Neural progenitor cell (in vitro differentiated cells): ENCODE data around the gene CCDC63. TPM values are rescaled to one million over a fixed set of nuclear protein-coding genes. Genes with fewer than 3 reads are reported as not detected.

ENCODE experiments used
- DNase-seq: peaks from one replicate; pipeline ENCODE4 v3.0.0-alpha.2; 2016; ENCODE audit warnings: low spot score
- H2AFZ ChIP-seq: fragments of 200-600 bp; sonication (generic); replicated peaks from 2 replicates; pipeline ENCODE4 v1.6.1; 2016; ENCODE audit warnings: antibody characterized with exemption
- H3F3A ChIP-seq: fragments of 200-600 bp; sonication (generic); 2 replicates; pipeline ENCODE4 v1.6.1; 2016; ENCODE audit warnings: antibody characterized with exemption, low read depth
- H3K27ac ChIP-seq: fragments of 200-600 bp; sonication (generic); 2 replicates; pipeline ENCODE4 v1.5.1; 2016; ENCODE audit warnings: mild to moderate bottlenecking
- H3K27me3 ChIP-seq: fragments of 200-600 bp; sonication (generic); 2 replicates; pipeline ENCODE4 v1.6.1; 2016; ENCODE audit warnings: mild to moderate bottlenecking, moderate library complexity
- H3K36me3 ChIP-seq: fragments of 200-600 bp; sonication (generic); 2 replicates; pipeline ENCODE4 v1.5.1; 2016
- H3K4me1 ChIP-seq: fragments of 200-600 bp; sonication (generic); 2 replicates; pipeline ENCODE4 v1.6.1; 2016; ENCODE audit warnings: mixed run types
- H3K4me2 ChIP-seq: fragments of 200-600 bp; sonication (generic); 2 replicates; pipeline ENCODE4 v1.6.1; 2016
- H3K4me3 ChIP-seq: fragments of 200-600 bp; sonication (generic); 2 replicates; pipeline ENCODE4 v1.5.1; 2016
- H3K79me2 ChIP-seq: fragments of 200-600 bp; sonication (generic); 2 replicates; pipeline ENCODE4 v1.6.1; 2016; ENCODE audit warnings: low read depth
- H3K9ac ChIP-seq: fragments of 200-600 bp; sonication (generic); 2 replicates; pipeline ENCODE4 v1.6.1; 2016
- H3K9me3 ChIP-seq: fragments of 200-600 bp; sonication (generic); 2 replicates; pipeline ENCODE4 v1.5.1; 2016; ENCODE audit warnings: low read depth
- H4K20me1 ChIP-seq: fragments of 200-600 bp; sonication (generic); 2 replicates; pipeline ENCODE4 v1.6.1; 2016; ENCODE audit warnings: low read depth
- H3K27ac Mint-ChIP-seq: 3 replicates; pipeline ENCODE4 v1.8.0; 2021; ENCODE audit warnings: mixed read lengths
- H3K27me3 Mint-ChIP-seq: 2 replicates; pipeline ENCODE4 v1.8.0; 2022; ENCODE audit warnings: low read depth, mild to moderate bottlenecking, inconsistent platforms, moderate library complexity, mixed read lengths; ENCODE audit not compliant: insufficient read depth
- H3K36me3 Mint-ChIP-seq: 3 replicates; pipeline ENCODE4 v1.8.0; 2021; ENCODE audit warnings: mixed read lengths
- H3K4me1 Mint-ChIP-seq: 3 replicates; pipeline ENCODE4 v1.8.0; 2021; ENCODE audit warnings: mixed read lengths
- H3K4me3 Mint-ChIP-seq: 3 replicates; pipeline ENCODE4 v1.8.0; 2021; ENCODE audit warnings: mild to moderate bottlenecking, moderate library complexity, mixed read lengths
- H3K9me3 Mint-ChIP-seq: 3 replicates; pipeline ENCODE4 v1.8.0; 2020; ENCODE audit warnings: mixed read lengths
- CTCF ChIP-seq: fragments of 200-600 bp; sonication (generic); IDR thresholded peaks from 2 replicates; pipeline ENCODE4 v1.5.1; 2017; ENCODE audit warnings: antibody characterized with exemption, mild to moderate bottlenecking
- EZH2 ChIP-seq: fragments of 200-600 bp; sonication (generic); IDR thresholded peaks from 2 replicates; pipeline ENCODE4 v1.6.1; 2017; ENCODE audit warnings: antibody characterized with exemption, mild to moderate bottlenecking, moderate library complexity
- EZH2phosphoT487 ChIP-seq: fragments of 200-600 bp; sonication (generic); IDR thresholded peaks from 2 replicates; pipeline ENCODE4 v1.6.1; 2017; ENCODE audit warnings: antibody characterized with exemption
- total RNA-seq: library from RNA; depleted of rRNA; stranded (reverse); fragments of >200 nt; gene quantifications from 2 replicates; pipeline ENCODE4 v1.2.3, GENCODE V29; 2015; ENCODE audit warnings: low replicate concordance

The CCDC63 gene
- total RNA-seq, 1 donor from 2014 or later = 0.24 TPM

GRCh38 chr12:110927546-110927945 lies 80.8 kb downstream of the CCDC63 start:
- H3K4me3 Mint-ChIP-seq = no peak overlapping the region
- H3K4me1 Mint-ChIP-seq = peaks cover 5% of the 10 kb centered on the region
- Histone ChIP-seq H3K27ac (no peak overlapping the region), H2AFZ (no peak overlapping the region), H4K20me1 (no peaks in the 10 kb centered on the region), H3K36me3 (no peaks in the 10 kb centered on the region), H3K4me1 (peaks cover 14% of the 10 kb centered on the region), H3K79me2 (no peaks in the 10 kb centered on the region), H3K27me3 (no peaks in the 10 kb centered on the region), H3K4me3 (no peak overlapping the region), H3F3A (no peaks in the 10 kb centered on the region), H3K4me2 (no peak overlapping the region), H3K9ac (no peak overlapping the region), H3K9me3 (no peaks in the 10 kb centered on the region)
- H3K36me3 Mint-ChIP-seq = no peaks in the 10 kb centered on the region
- H3K9me3 Mint-ChIP-seq = no peaks in the 10 kb centered on the region
- DNase-seq = no peak
- no peak overlapping the region for H3K27ac Mint-ChIP-seq
- H3K27me3 Mint-ChIP-seq = peaks cover 7% of the 10 kb centered on the region
- TF ChIP-seq EZH2 = no peak
- TF ChIP-seq CTCF = no peak
- TF ChIP-seq EZH2phosphoT487 = no peak

GRCh38 chr12:110928700-110929099 lies 81.9 kb downstream of the CCDC63 start:
- TF ChIP-seq CTCF = no peak
- TF ChIP-seq EZH2phosphoT487 = no peak
- no peak for TF ChIP-seq EZH2
- Histone ChIP-seq H3K27me3 (no peaks in the 10 kb centered on the region), H3K9ac (no peak overlapping the region), H3K9me3 (no peaks in the 10 kb centered on the region), H3F3A (peaks cover under 1% of the 10 kb centered on the region), H3K4me2 (no peak overlapping the region), H3K4me1 (peaks cover 5% of the 10 kb centered on the region), H4K20me1 (no peaks in the 10 kb centered on the region), H3K27ac (no peak overlapping the region), H3K36me3 (no peaks in the 10 kb centered on the region), H3K4me3 (no peak overlapping the region), H2AFZ (no peak overlapping the region), H3K79me2 (no peaks in the 10 kb centered on the region)
- H3K4me1 Mint-ChIP-seq = no peaks in the 10 kb centered on the region
- no peak for DNase-seq
- H3K9me3 Mint-ChIP-seq = no peaks in the 10 kb centered on the region
- no peaks in the 10 kb centered on the region for H3K36me3 Mint-ChIP-seq
- H3K27me3 Mint-ChIP-seq = peaks cover 7% of the 10 kb centered on the region
- H3K27ac Mint-ChIP-seq = no peak overlapping the region
- H3K4me3 Mint-ChIP-seq = no peak overlapping the region

GRCh38 chr12:110929818-110930217 lies 83.0 kb downstream of the CCDC63 start:
- no peak for DNase-seq
- no peaks in the 10 kb centered on the region for H3K4me1 Mint-ChIP-seq

More at GRCh38 chr12:110929818-110930217, 83.0 kb downstream of the CCDC63 start:
- H2AFZ ChIP-seq = no peak overlapping the region
- Mint-ChIP-seq H3K36me3 (no peaks in the 10 kb centered on the region), H3K27ac (no peak overlapping the region), H3K27me3 (peaks cover 8% of the 10 kb centered on the region), H3K9me3 (no peaks in the 10 kb centered on the region), H3K4me3 (no peak overlapping the region)
- no peaks in the 10 kb centered on the region for H3K36me3 ChIP-seq
- no peaks in the 10 kb centered on the region for H3K9me3 ChIP-seq
- no peaks in the 10 kb centered on the region for H4K20me1 ChIP-seq
- H3K4me1 ChIP-seq = peaks cover 5% of the 10 kb centered on the region
- TF ChIP-seq CTCF = no peak
- no peak for TF ChIP-seq EZH2
- TF ChIP-seq EZH2phosphoT487 = no peak
- peaks cover 7% of the 10 kb centered on the region for H3F3A ChIP-seq
- H3K9ac ChIP-seq = no peak overlapping the region
- no peaks in the 10 kb centered on the region for H3K79me2 ChIP-seq
- H3K4me3 ChIP-seq = no peak overlapping the region
- no peaks in the 10 kb centered on the region for H3K27me3 ChIP-seq
- no peak overlapping the region for H3K27ac ChIP-seq
- H3K4me2 ChIP-seq = no peak overlapping the region
